ENCODE data around the gene PDPR.
"Not testable (repeated sequence)": the region's sequence is repeated elsewhere in the genome, so short reads cannot be mapped to it uniquely, and the experiment has no call there.

DNA sequence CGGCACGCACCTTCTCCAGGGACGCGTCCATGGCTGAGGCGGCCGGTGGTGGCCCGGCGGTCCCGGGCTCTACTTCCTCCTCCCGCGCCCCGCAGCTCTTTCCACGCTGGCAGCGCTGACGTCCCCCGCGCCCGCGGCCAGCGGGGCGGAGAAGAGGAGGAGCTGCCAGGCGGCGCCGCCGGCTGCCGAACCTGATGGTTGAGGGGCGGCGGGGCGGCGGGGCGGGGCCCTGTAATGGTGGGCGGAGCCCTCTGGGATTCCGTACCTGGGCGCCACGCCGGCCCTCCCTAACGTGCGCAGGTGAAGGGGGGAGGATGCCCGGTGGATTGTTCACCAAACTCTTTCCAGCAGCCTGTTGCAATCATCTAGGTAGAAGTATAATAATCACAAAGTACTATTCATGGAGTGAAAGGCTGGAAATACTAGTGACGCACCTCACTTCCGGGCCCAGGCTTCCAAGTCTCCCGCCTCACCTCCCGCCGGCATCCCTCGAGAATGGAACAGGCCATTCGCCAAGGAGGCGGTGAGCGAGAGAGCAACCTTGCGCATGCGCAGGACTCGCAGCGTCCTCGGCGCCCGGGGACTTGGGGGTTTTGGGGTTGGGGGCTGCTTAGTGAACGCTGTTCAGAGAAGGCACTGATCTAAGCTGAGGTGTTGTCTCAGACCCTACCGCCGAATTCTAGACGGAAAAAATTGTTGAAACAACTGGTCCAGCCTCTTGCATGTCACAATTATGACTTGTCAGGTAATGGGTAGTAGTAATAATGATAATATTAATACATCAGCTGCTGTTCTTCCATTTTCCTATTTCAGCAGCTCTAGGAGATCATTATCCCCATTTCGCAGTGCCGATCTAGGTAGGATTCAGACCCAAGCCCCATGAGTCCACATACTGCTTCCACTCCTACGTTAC is 48.1 kb upstream of the PDPR start:
- TF ChIP-seq, protein P1, sequence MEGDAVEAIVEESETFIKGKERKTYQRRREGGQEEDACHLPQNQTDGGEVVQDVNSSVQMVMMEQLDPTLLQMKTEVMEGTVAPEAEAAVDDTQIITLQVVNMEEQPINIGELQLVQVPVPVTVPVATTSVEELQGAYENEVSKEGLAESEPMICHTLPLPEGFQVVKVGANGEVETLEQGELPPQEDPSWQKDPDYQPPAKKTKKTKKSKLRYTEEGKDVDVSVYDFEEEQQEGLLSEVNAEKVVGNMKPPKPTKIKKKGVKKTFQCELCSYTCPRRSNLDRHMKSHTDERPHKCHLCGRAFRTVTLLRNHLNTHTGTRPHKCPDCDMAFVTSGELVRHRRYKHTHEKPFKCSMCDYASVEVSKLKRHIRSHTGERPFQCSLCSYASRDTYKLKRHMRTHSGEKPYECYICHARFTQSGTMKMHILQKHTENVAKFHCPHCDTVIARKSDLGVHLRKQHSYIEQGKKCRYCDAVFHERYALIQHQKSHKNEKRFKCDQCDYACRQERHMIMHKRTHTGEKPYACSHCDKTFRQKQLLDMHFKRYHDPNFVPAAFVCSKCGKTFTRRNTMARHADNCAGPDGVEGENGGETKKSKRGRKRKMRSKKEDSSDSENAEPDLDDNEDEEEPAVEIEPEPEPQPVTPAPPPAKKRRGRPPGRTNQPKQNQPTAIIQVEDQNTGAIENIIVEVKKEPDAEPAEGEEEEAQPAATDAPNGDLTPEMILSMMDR (conservative IDR thresholded peaks at IDR 0.05; ENCODE audit: low read length): not testable (repeated sequence)
- TF ChIP-seq EZH2phosphoT487 (IDR thresholded peaks at IDR 0.05; ENCODE audit: borderline replicate concordance, low read depth, low read length): not testable (repeated sequence)
